CD4-positive, alpha-beta T cell treated with Interleukin-6 at 100 ng/mL for 8 hours (primary cell): ENCODE measurements around the gene TTF2.
A peak's percentile ranks its signal among the peaks of the same experiment; 100 is the strongest.
"Not testable (repeated sequence)": the region's sequence is repeated elsewhere in the genome, so short reads cannot be mapped to it uniquely, and the experiment has no call there.

Source experiments
- DNase-seq: peaks from one replicate; pipeline ENCODE4 v3.0.0-alpha.2; 2020; ENCODE audit warnings: mixed read lengths, low spot score

The TTF2 gene

DNA sequence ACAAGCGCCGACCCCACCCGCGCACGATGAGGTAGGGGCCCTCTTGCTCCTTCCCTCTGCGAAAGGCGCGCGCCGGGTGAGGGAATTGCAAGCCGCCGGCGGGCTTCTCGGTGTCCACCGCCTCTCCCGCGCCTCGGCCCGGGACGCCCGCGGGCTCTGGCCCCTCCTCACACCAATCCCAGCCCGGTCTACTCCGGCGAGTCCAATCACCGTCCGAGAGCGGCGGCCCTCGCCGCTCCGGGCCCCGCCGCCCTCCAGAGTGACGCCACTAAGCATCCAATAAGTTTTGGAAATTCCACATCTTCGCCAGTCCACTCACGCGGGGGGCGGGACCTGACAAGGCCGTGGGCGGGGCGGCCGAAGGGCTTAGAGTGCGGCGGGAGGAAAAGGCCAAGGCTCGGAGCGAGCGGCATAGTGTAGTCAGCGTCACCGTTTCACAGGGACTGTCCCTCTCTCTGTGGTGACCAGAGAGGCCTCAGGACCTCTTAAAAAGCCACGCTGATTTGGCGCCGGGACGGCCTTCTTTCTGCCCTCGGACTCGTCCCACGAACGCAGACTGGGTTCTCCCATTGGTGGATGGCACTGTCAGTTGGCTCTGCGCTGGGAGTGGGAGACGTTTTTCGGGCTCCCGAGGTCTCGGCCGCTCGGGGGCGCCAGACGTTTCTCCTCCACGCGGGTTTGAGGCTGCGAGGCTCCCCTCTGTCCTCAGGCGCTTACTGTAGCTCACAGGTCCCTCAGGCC lies 61.6 kb downstream of the TTF2 start, which contains the start of gene TRIM45:
Gene TRIM45, minus strand, starts transcription at position 161 of the 741 bp plus-strand sequence. CDS start 548 bp downstream, outside the sequence.
- peak; percentile 85 for DNase-seq

GRCh38 chr1:117122330-117123025 lies 62.4 kb downstream of the TTF2 start:
- DNase-seq, result no peak

DNA sequence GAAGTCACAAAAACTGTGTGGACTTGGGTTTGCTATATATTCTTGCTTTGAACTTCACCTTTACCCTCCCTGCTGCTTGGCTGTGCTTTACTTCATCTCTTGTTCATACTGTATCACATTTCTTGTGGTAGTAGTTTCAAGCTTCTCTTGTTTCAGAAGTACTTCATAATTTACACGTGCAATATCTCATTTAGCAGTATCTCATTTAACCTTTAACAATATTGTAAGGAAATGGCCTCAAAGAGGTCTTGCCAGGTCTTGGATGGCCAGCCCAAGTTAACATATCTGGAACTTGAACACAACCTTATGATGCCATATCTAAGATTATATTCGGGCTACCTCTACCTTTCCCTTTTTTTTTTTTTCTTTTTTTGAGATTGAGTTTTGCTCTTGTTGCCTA lies 63.1 kb downstream of the TTF2 start:
- no peak for DNase-seq

DNA sequence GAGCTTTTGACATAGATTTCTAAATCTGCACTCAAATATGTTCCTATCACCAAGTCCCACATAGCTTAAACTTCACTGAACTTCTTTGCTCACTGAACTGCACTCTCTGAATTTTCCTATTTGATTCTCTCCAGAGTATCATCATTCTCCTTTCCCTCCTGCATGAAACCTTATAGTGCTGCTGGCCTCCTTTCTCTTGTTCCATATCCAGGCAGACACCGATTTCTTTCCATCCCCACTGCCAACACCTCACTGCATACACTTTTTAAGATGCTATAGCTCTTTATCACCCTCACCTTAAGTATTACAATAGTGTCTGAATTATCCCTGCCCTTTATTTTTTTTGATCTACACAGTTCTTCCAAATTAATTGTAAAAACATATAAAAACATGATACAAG lies 64.5 kb downstream of the TTF2 start:
- no peak for DNase-seq

DNA sequence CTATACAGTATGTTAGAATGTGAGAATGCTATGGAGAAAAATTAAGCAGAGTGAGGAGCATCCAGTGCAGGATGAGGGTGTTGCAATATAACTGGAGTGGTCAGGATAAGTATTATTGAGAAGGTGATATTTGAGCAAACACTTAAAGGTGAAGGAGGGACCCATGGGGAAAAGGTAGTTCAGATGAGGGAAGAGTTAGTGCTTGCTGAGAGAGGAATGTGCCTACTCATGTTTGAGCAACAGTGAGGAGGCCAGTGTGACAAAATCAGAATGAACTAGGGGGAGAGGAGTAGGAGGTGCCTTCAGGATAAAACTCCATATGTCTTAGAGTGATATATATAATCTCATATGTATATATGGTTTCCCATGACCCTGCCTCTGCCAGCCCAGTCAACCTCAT lies 67.7 kb downstream of the TTF2 start:
- DNase-seq, result no peak

DNA sequence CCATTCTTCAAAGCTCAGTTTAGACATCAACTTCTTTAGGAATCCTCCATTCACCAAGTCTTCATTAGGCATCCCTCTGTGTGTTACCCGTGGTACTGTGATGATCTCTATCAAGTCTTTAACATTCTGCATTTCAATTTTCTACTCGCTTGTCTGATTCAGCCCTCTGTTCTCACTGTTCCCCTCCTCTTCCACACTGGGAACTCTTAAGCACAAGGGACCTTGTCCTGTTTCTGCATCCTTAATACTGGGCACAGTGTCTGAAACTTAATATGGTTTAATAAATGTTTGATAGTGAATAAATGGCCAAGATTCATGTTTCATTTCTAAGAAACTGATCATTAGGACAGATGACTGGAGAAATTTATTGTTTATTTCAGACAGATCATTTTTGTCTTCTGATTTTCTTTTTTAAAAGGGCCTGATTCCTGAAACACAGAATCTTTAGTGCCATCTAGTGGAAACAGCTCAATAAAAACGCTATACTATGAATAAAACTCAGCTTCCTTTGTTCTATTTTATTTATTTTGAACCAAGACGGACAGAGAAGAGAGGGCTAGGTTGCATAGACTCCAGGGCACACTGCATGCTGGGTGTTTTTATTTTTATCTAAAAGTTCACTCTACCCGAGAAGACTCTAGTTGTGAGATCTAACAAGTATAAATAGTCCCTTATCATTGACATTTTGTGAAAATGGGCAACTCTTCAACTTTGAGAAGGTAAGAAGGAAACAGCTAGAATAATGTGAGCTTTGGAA lies 68.4 kb downstream of the TTF2 start:
- peak; percentile 25 for DNase-seq

- DNase-seq, result no peak
Observed at GRCh38 chr1:117130526-117130925, 70.4 kb downstream of the TTF2 start.

DNA sequence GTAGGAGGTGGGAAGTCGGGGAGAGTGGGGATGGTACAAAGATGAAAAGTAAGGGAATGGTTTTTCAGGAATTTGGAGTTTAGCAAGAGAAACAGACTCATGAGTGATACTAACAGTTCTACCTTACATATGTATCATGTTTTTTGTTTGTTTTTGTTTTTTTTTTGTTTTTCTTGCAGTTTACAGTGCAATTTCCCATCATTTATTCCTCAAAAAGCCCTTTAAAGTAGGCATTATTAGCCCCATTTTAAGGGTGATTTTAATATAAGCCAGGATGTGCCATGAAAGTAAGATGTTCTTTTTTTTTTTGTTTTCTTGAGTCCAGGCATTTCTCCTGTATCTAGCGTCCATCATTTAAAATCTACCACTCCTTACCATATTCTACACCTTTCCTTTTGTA lies 75.2 kb downstream of the TTF2 start:
- no peak for DNase-seq

DNA sequence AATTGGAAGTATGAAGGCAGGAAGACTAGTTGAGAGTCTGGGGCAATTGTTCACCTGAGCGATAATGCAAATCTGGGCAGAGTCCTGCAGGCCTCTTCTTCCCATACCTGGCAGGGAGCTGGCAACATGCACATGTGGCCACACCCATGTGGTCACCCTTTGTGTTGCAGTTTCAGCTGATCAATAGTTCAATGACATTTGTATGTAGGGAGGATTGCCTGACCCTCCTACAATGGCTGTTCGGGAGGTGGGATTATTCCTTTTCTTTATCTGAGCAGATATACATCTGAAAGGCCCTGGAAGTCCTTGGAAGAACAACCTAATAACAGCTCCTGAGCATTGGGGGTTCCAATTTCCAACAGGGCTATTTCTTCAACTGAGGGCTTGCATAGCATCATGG lies 76.6 kb downstream of the TTF2 start:
- DNase-seq, result no peak

- no peak for DNase-seq
Observed at GRCh38 chr1:117137281-117137855, 77.2 kb downstream of the TTF2 start.

GRCh38 chr1:117138106-117138505 lies 78.0 kb downstream of the TTF2 start:
- DNase-seq, result no peak

- no peak for DNase-seq
Observed at GRCh38 chr1:117138561-117138960, 78.4 kb downstream of the TTF2 start.

DNA sequence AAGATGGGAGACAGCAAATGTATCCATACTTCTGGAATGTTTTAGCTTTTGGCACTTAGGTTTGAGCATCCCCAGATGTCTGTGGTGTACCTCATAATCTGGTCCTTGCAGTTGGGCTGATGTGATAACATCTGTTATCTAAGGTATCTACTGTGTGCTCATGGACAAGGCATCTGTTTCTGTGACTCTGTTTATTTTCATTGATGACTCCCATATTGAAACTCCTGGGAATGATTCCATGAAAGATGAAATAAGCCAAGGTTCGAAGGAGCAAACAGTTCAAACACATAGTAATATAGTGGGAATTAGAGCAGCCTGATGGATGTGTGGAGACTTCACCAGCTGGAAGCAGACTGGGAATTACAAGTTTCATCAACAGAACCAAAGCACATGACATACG lies 82.1 kb downstream of the TTF2 start:
- DNase-seq, result no peak

DNA sequence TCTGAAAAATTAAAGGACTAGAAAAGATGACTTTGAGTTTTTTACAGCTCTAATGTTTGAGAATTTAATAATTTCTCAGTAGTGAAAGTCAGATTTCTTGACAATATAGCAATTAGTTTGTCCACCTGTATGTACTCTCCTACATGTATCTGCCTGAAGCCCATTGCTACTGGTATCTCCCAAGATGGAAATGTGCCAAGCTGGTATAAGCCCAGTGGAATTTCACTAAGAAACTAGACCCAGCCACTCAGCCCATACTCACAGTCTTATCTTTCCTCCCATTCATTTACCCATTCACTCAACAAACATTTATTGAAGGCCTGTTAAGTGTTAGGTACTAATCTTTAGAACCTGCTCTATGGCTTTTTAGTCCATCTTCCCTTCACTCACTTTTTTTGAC lies 83.0 kb downstream of the TTF2 start:
- no peak for DNase-seq

DNA sequence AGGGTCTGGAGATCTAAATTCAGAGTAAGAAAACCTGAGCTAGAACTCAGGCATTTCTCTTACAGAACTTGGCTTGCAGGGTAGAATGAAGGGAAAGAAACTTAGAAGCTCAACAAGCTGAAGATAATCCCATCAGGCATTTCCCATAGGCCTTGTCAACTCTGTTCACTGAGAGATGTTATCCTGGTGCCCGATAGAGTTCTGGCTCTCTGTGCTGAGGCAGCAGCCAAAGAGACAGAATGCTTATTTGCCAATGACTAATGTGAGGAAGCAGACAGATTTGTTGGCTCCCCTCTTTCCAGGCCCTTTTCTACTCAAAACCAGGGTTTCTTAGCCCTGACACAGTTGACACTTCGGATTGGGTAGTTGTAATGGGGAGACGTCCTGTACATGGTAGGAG lies 83.7 kb downstream of the TTF2 start:
- no peak for DNase-seq

DNA sequence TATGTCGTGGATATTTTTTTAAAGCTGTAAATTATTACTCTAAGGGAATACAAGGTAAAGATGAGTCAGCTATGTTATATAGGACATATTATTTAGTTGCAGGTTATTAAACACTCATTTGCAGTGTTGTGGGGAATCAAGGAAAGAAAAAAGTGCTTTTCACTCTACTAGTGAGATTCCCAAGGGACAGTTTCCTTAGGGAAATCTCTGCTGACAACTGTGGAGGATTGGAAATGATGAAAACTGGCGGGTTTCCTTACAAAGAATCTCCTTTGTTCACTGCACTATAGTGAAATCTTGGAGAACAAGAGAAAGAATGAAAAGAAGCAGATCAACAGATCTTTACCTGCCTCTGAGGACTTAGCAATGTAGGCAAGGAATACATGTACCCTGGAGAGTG lies 85.9 kb downstream of the TTF2 start:
- DNase-seq, result no peak

DNA sequence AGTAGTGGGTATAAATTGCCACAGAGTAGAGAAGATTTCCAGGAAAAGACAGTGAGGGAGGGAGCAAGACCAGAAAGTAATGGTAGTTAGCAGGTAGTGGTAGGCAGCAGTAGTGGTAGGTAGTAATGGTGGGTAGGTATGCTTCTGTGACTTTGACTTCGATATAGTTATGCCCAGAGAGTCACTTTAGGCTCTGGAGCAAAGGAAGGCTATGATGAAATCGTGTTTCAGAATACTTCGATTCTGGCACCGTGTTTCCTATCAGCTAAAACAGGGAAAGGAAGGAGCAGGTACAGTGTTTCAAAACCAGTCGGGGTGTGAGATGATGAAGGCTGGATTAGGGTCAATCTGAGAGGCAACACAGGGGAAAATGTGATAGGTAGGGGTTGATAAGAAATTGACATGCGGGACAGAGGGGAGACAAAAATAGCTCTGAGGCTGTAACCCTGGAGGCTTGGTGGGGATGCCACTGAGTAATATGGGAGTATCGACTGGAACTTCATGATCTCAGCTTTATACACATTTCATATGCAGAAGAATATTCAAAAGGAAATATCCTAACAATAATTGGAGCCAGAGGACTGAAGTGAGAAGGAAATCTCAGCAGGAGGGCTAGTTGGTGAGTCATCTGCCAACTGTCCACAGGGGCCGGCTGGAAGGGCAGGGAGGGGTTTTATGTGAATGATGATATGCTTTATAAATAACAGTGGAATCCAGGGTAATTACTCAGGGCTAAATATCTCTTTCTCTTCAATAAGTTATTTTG lies 86.6 kb downstream of the TTF2 start:
- DNase-seq, result no peak

DNA sequence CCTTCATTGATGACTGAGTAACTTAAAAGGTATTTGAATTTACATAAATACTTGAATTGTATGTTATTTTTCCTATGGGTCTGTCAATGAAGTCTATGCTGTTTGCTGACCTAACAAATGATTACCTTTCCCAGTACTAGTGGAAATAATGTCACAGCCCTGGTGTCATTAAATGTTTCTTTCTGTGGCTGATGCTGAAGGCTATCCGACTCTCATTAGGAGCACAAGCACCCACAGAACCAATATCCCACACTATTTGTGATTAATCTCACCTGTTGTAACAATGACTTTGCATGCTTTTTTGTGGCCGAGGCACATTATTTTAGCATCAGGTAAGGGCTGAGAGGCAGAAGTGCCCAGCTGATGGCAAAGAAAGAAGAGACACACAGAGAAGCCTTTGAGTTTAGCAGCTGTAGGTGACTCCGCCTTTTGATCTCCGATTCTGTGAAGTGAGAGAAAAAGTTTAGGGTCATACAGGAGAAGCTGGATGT lies 87.3 kb downstream of the TTF2 start:
- DNase-seq, result no peak

GRCh38 chr1:117147856-117148588 lies 87.9 kb downstream of the TTF2 start:
- no peak for DNase-seq

GRCh38 chr1:117150316-117150715 lies 90.2 kb downstream of the TTF2 start:
- no peak for DNase-seq

GRCh38 chr1:117151305-117151704 lies 91.2 kb downstream of the TTF2 start:
- DNase-seq, result not testable (repeated sequence)
